Large intestine (tissue), 3 donors: ENCODE data around the gene MYRIP. TPM values are rescaled to one million over a fixed set of nuclear protein-coding genes. Genes with fewer than 3 reads are reported as not detected.

Experiments
- DNase-seq, 2 donors: peaks; one replicate each; pipeline versions ENCODE4 v3.0.0 to v3.0.0-alpha.2; 2013
- H3K27ac ChIP-seq: one replicate; pipeline ENCODE4 v1.5.1; 2013; ENCODE audit warnings: low read length
- H3K27me3 ChIP-seq: 2 replicates; pipeline ENCODE4 v1.6.1; 2013; ENCODE audit warnings: low read length; ENCODE audit not compliant: control insufficient read depth, insufficient read depth
- H3K36me3 ChIP-seq: 2 replicates; pipeline ENCODE4 v1.6.1; 2013; ENCODE audit warnings: low read length; ENCODE audit not compliant: control insufficient read depth, insufficient read depth
- H3K4me1 ChIP-seq: one replicate; pipeline ENCODE4 v1.6.1; 2013; ENCODE audit warnings: low read length; ENCODE audit not compliant: control insufficient read depth, insufficient read depth
- H3K4me3 ChIP-seq: one replicate; pipeline ENCODE4 v1.5.1; 2013; ENCODE audit warnings: low read length
- H3K9me3 ChIP-seq: one replicate; pipeline ENCODE4 v1.6.1; 2013; ENCODE audit warnings: mild to moderate bottlenecking, low read depth, low read length, moderate library complexity; ENCODE audit not compliant: control insufficient read depth
- WGBS: methylation state at CpG from one replicate; pipeline ENCODE4 v1.1.5; 2013; ENCODE audit warnings: low lambda C conversion rate; ENCODE audit not compliant: insufficient coverage; 5-methylcytosine and 5-hydroxymethylcytosine counted together
- polyA plus RNA-seq: library from polyadenylated mRNA; unstranded; fragments of 120-200 nt; gene quantifications from one replicate; pipeline ENCODE4 v1.2.1, GENCODE V29; 2013

The MYRIP gene
- polyA plus RNA-seq, 1 donor, result 3.1 TPM

DNA sequence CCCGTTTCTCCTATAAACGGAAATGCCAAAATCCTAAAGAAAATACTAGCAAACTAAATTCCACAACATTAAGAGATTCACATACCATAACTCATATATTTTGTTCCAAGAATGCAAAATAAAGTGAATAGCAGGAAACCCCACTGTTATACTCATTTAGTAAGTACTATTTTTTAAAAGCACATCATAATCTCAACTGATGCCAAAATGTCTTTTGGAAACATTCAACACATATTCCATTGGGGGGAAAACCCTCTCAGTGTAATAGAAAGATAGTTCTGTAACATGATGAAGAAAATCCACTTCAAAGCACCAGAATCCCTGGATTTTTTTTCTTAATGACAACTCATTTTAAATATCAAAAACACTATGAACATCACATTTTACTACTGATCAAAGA lies 407.1 kb downstream of the MYRIP start:
- Histone ChIP-seq H3K4me1 (no peaks in the 10 kb centered on the region), H3K27me3 (no peaks in the 10 kb centered on the region), H3K4me3 (no peak overlapping the region), H3K27ac (no peak overlapping the region), H3K9me3 (no peaks in the 10 kb centered on the region), H3K36me3 (no peaks in the 10 kb centered on the region)
- WGBS, result 100% methylated on average over 1 of the region's 2 CpGs
- DNase-seq, result no peak

DNA sequence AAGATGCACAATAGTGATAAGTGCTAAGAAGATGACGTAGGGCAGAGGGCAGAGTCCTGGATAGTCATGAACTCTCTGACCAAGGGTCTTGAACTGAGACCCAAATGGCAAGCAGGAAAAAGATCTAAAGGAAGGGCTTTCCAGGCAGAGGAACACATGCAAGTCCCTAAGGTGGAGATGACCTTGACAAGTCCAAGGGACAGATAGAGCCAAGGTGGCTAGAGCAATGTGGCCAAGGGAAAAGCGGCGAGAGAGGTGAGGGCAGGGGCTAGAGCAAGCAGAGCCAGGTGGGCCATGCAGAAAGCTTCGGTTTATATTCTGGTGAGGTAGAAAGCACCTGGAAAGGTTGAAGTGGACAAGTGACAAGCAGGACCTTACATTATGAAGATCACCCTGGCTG lies 414.4 kb downstream of the MYRIP start:
- Histone ChIP-seq H3K4me1 (no peaks in the 10 kb centered on the region), H3K36me3 (no peaks in the 10 kb centered on the region), H3K9me3 (no peaks in the 10 kb centered on the region), H3K27me3 (no peaks in the 10 kb centered on the region), H3K27ac (no peak overlapping the region), H3K4me3 (no peak overlapping the region)
- WGBS, result no CpG with 5 or more reads among the region's 4 CpGs
- DNase-seq, result no peak

GRCh38 chr3:40224796-40225515 lies 415.5 kb downstream of the MYRIP start:
- Histone ChIP-seq H3K36me3 (no peaks in the 10 kb centered on the region), H3K27me3 (no peaks in the 10 kb centered on the region), H3K9me3 (no peaks in the 10 kb centered on the region), H3K27ac (no peak overlapping the region), H3K4me1 (no peaks in the 10 kb centered on the region), H3K4me3 (no peak overlapping the region)
- WGBS, result 100% methylated on average over 1 of the region's 6 CpGs
- DNase-seq, result no peak

- DNase-seq, result no peak
- Histone ChIP-seq H3K9me3 (no peaks in the 10 kb centered on the region), H3K4me3 (no peak overlapping the region), H3K27me3 (no peaks in the 10 kb centered on the region), H3K27ac (no peak overlapping the region), H3K36me3 (no peaks in the 10 kb centered on the region), H3K4me1 (peaks cover 3% of the 10 kb centered on the region)
- WGBS, result no CpG with 5 or more reads among the region's 5 CpGs
Measured at GRCh38 chr3:40226636-40227035, 417.2 kb downstream of the MYRIP start.

DNA sequence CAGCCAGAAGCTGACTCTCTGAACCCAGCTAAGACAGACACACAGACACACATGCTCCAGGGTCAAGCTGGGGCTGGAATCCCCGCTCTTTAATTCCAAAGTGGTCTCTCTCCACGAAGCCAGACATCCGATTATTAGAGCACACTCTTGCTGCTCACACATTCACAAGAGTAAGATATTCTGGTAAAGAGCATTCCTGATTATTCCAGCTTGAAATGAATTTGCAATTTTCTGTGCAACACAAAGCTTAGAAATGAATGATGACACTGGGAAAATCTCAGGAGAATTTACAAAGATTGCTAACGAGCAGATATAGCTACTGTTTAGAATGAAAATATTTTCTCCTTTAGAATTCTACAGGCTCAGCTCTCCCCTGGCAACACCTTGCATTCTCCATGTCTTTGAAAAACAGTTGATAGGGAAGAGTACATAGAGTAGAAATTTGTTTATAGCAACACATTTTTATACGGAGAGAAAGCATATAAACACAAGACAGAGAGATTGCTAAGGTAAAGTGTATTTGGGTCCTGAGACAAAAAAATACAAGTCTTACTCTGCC lies 419.5 kb downstream of the MYRIP start:
- no peaks in the 10 kb centered on the region for H3K36me3 ChIP-seq
- no peaks in the 10 kb centered on the region for H3K27me3 ChIP-seq
- peaks cover 3% of the 10 kb centered on the region for H3K4me1 ChIP-seq
- WGBS, result 80% methylated on average over 1 of the region's 5 CpGs
- H3K4me3 ChIP-seq, result no peak overlapping the region
- no peaks in the 10 kb centered on the region for H3K9me3 ChIP-seq
- DNase-seq, result no peak
- no peak overlapping the region for H3K27ac ChIP-seq

- no peak overlapping the region for H3K4me3 ChIP-seq
- WGBS, result no CpG with 5 or more reads among the region's 6 CpGs
- H3K9me3 ChIP-seq, result no peaks in the 10 kb centered on the region
- DNase-seq, result peak in 1 of 2 donors; percentile 3
- H3K4me1 ChIP-seq, result peaks cover 3% of the 10 kb centered on the region
- no peaks in the 10 kb centered on the region for H3K27me3 ChIP-seq
- no peaks in the 10 kb centered on the region for H3K36me3 ChIP-seq
- no peak overlapping the region for H3K27ac ChIP-seq
Measured at GRCh38 chr3:40229386-40229785, 420.0 kb downstream of the MYRIP start.

GRCh38 chr3:40229963-40230362 lies 420.6 kb downstream of the MYRIP start:
- H3K36me3 ChIP-seq, result no peaks in the 10 kb centered on the region
- H3K4me1 ChIP-seq, result peaks cover 3% of the 10 kb centered on the region
- no peak overlapping the region for H3K4me3 ChIP-seq
- no peak overlapping the region for H3K27ac ChIP-seq
- WGBS, result no CpG with 5 or more reads among the region's 1 CpG
- H3K9me3 ChIP-seq, result no peaks in the 10 kb centered on the region
- H3K27me3 ChIP-seq, result no peaks in the 10 kb centered on the region
- DNase-seq, result peak in 1 of 2 donors; percentile 14

DNA sequence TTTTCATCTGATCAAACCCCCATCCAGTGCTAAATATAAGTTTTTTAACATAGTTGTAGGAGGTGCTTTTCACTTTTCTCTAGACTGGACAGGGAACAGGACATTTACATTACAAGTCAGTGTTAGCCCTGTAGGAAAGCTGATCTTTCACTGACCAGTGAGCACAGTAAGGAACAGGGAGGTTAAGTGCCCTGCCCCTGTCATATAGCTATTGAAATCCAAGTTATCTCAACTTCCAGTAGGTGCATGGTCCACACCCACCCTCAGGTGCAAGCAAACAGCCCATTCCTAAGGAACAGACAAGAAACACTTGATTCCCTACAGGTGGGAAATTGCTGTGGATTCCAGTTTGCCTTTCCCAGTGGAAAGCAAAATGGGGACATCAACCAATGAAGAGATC lies 421.0 kb downstream of the MYRIP start:
- Histone ChIP-seq H3K27ac (no peak overlapping the region), H3K4me3 (no peak overlapping the region), H3K36me3 (no peaks in the 10 kb centered on the region), H3K4me1 (peaks cover 3% of the 10 kb centered on the region), H3K9me3 (no peaks in the 10 kb centered on the region), H3K27me3 (no peaks in the 10 kb centered on the region)
- peak in 1 of 2 donors; percentile 13 for DNase-seq

GRCh38 chr3:40232626-40233025 lies 423.2 kb downstream of the MYRIP start:
- H3K27me3 ChIP-seq, result no peaks in the 10 kb centered on the region
- no peak overlapping the region for H3K4me3 ChIP-seq
- peaks cover 3% of the 10 kb centered on the region for H3K4me1 ChIP-seq
- no CpG with 5 or more reads among the region's 2 CpGs for WGBS
- H3K9me3 ChIP-seq, result no peaks in the 10 kb centered on the region
- no peak for DNase-seq
- no peak overlapping the region for H3K27ac ChIP-seq
- H3K36me3 ChIP-seq, result no peaks in the 10 kb centered on the region

DNA sequence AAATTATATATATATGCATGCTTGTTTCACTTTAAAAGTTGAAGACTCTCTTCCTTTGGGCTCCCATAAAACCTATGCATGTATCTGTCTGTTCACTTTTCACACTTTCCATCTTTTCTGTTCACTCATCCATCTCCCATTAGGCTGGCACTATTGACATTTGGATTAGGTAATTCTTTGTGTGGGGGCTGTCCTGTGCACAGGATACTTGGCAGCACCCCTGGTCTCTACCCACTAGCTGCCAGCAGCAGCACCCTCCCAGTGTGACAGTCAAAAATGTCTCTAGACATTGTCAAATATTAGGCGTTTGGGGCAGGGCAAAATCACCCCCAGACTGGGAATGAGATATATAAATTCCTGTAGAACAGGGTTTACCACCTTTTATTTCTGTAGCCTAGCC lies 427.8 kb downstream of the MYRIP start:
- Histone ChIP-seq H3K4me3 (no peak overlapping the region), H3K4me1 (no peaks in the 10 kb centered on the region), H3K36me3 (no peaks in the 10 kb centered on the region), H3K27ac (no peak overlapping the region), H3K9me3 (no peaks in the 10 kb centered on the region), H3K27me3 (no peaks in the 10 kb centered on the region)
- DNase-seq, result no peak
- WGBS, result no CpG with 5 or more reads among the region's 1 CpG
